HL-60/S4 treated with phorbol 12-myristate 13-acetate at 8.2 ng/mL for 4 days and 3 days (cell line): ENCODE results near the gene NDRG4.

ENCODE experiments used
- in situ Hi-C: fragments of 300-500 bp; cut with MboI; formaldehyde crosslinking; loops from 2 replicates; pipeline ENCODE4 v1.15.0; 2022; ENCODE audit warnings: low sequenced_read_pairs

Gene NDRG4, protein sequence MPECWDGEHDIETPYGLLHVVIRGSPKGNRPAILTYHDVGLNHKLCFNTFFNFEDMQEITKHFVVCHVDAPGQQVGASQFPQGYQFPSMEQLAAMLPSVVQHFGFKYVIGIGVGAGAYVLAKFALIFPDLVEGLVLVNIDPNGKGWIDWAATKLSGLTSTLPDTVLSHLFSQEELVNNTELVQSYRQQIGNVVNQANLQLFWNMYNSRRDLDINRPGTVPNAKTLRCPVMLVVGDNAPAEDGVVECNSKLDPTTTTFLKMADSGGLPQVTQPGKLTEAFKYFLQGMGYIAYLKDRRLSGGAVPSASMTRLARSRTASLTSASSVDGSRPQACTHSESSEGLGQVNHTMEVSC

DNA sequence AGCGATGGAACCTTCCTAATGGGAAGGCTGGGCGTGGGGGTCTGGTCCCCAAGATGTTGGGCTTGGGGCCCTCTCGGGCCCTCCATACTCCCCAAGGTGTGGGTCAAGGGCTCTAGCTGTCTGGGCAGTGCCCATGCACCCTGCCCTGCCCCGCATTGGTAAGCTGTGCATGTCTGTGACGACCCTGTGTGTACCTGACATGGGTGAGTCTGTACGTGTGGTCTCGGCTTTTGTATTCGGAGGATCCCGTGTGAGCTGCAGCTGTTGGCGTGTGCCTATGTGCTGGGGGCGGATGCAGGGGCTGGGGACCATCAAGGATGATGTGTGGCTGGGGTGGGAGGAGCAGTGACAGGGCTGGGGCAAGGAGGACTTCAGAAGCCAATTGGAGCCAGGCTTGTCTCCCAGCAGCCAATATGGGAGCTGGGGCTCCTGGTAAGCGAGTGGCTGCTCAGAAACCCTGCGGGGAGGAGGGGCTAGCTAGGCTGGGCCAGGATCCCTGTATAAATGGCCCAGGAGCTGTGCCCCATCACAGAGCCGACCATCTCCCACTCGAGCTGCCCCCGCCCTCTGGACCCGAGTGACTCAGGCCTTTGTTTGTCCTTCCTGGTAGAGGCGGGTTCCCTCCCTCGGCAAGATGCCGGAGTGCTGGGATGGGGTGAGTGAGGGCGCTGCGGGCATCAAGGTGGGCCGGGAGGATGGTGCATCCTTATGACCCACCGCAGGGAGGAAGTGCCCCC is at the start of gene NDRG4:
Gene NDRG4, plus strand, starts transcription at position 529 of the 737 bp plus-strand sequence. Its CDS starts 106 bp downstream, at position 635.
- in situ Hi-C loops: no loop called here

DNA sequence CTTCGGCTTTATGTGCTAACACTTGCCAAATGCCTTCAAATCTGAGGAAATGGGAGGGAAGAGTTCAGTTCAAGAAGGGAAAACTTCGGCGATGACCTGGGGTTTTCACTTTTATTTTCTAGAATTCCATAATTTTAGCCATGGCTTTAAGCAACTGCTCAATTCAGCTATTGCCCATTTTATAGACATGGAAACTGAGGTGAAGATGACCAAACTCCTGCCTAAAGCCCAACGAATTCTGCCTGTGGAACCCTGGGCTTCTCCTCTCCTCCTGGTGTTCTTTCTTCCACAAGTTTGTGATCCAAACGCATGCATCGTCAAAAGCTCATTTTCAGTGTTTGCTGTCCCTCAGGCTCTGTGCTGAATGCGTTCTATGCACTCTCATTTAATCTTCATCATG is 49.4 kb upstream of the NDRG4 start:
- in situ Hi-C loops: no loop called here

DNA sequence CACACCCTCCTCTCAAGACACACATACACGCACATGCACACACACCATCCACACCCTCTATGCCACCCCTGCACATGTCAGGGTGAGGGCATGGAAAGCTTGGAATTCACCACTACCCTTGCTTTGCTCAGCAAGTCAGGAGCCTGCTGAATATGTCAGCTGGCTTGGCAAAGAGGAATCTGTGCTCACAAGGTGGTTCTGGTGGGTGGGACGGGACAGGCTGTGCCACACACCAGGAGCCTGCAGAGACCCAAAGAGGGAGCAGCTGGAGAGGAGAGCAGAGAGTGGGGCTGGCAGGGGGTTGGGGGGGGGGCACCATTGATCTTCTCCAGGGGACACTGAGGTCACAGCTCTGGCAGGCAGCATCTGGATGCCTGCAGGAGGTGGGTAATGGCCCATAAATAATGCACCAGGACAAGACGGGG is 48.7 kb upstream of the NDRG4 start:
- in situ Hi-C loops: no loop called here

DNA sequence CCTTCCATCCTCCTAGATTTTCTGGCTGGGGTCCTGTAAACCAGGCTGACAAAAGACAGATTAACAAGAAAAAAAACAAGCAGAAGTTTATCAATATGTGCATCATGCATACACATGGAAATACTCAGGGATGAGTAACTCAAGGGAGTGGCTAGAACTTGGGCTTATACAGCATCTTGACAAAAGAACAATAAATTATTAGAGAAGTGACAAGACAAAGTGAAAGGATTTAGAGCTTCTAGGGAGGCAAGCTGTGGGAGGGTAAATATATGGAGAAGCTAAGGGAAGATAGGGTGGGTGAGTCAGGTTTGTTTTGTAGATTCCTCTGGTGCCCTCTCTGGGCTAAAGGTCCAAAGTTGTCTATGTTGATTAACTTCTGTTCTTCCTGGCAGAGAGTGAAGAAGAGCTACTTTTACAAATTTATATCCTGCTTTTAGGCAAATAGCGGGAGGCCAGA is 48.0 kb upstream of the NDRG4 start:
- in situ Hi-C loops: no loop called here

DNA sequence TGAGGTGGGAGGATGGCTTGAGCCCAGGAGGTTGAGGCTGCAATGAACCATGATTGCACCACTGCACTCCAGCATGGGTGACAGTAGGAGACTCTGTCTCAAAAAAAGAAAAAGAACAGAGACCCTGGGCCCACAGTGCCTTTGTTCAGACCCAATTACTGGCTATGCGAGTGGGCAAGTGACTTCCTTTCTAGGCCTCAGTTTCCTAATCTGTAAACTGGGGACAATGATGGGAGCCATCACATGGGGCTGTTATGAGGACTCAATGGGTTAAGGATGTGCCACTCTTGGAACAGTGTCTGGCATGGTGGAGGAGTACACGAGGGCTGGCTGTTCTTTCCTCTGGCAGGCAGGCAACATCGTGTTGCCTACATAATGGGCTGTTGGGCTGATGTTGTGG is 47.3 kb upstream of the NDRG4 start:
- in situ Hi-C loops: no loop called here

DNA sequence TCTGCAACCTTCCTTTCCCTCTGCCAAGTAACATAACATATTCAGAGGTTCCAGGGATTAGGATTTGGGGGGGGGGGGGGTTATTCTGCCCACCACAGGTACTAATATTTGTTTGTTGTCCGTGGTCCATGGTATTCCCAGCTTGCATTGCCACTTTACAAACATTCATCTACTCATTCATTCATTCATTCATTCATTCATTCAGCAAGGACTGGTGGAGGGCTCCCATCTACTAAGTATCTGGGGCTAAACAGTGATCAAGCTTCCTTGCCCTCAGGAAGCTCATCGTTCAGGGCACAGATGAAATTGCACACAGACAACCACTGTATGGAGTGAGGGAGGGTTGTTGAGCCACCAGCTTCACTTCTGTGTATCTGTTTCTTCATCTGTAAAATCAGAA is 45.8 kb upstream of the NDRG4 start:
- in situ Hi-C loops: no loop called here

DNA sequence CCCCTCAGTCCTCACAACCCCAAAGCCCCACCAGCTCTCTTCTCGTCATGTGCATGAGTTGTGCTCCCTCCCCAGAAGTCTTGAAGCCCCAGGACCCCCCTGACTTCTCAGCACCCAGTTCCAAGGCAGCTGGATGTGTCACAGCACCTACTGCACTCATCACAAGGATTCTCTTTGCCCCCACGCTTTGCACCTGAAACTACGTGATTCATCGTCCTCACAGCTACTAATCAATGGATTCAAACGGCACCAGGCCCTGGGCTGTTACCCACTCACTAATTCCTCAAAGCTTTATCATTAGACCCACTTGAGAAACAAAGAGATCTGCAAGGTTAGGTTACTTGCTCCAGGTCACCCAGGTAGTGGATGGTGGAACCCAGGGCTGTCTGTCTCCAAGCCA is 45.1 kb upstream of the NDRG4 start:
- in situ Hi-C loops: no loop called here

DNA sequence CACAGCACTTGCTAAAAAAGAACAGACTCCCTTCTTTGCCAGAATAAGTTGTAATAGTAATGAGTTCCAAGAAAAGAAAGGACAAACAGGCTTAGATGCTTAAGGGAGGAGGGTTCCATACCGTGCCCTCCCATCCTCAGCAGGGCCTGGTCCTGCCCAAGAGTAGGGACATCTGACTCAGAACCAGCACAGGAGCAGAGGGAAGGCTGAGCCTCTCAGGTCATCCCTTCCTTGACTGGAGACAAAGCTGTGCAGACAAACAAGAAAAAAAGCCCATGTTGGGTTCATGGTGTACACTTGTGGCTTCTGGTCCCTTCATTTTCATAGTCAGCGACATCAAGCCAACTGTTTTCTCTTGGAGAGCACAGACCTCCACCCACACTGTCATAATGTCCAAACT is 44.2 kb upstream of the NDRG4 start:
- in situ Hi-C loops: no loop called here

DNA sequence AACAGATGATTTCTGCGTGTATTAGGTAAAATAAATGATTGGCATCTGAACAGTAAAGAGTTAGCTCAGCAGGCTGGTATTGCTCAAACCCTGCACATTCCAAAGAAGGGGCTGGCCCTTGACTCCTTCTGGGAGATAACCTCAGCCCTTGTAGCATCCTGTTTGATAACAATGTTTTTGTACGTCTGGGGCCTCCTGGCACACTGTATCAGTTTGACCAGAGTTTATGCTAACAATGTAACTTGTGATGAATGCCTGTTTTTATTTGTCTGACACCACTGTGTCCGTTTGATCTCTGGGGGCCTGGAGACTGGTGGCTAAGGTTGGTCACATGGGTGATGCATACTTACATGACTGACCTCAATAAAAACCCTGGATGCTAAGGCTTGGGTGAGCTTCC is 43.8 kb upstream of the NDRG4 start:
- in situ Hi-C loops: no loop called here

DNA sequence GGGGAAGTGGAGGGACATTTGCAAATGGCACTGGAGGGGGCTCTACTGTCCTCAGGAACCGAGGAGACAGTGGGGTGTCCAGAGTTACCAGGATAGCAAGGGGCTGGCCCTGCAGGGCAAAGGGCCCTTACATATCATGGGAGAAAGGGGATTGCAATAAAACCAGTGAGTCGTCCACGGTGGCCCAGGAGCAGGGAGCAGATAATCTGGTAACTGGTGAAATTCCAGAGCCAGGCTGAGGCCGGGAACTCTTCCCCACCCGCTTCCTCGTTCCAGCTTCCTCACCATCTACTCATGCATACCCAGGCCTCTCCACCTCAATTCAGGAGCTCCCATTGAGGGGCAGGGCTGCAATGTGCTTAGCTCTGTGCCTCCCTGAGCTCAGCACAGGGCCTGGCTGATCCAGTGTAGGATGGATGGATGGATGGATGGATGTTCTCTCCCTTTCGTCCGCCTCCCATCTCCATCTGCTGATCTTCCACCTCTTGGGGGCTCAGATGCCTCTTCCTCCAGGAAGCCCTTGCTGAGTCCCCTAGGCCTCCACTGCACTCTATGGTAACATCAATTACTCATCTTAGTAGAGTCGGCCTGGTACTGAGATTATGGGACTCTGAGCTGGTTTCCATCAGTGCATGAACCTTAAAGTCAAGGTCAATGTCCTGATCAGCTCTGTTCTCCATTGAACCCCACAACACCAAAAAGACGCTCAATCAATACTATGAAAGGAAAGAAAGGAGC is 41.2 kb upstream of the NDRG4 start:
- in situ Hi-C loops: no loop called here

DNA sequence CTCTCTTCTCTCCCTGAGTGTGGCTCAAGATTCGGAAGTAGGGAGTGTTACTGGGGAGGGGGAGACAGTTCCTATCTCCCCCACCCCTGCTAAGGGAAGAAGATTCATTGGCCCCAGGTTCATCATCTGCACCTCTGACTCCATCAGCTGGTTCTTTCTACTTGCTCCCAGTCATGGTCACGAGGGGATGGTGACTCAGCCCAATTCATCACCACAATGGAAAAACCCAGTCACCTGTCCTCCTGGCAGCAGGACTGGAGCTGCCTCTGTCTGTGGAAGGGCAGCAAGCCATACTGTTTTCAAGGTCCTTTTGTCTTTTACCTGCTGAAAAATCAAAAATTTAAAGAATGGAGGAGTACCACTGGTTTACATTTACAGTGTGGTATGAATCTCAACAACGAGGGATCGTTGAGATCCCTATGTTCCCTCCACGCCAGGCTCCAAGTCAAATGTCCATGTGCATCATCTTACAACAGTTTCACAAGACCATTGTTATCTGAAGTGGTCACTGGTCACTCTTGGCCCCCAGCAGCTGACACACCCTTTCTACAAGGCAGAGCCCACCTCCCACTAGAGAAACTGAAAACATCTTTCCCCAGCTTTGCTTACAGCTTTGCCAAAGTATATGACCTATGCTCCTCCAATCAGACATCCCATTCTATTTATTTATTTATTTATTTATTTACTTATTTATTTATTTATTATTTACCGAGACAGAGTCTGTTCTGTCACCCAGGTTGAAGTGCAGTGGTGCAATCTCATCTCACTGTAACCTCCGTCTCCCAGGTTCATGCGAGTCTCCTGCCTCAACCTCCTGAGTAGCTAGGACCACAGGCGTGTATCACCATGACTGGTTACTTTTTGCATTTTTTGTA is 40.4 kb upstream of the NDRG4 start:
- in situ Hi-C loops: no loop called here

DNA sequence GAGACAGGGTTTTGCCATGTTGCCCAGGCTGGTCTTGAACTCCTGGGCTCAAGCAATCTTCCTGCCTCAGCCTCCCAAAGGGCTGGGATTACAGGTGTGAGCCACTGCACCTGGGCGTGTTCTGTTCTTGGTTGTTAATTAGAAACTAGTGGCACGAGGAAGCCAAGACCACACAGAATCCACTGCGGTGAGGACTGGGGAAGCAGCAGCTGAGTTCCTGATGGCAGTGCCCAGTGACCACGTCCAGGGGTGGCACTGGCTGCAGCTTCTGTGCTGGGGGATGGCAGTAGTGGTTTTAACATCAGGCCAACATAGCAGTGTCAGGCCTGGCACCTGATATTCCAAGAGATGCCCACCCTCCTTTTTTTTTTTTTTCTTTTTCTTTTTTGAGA is 39.7 kb upstream of the NDRG4 start:
- in situ Hi-C loops: no loop called here

DNA sequence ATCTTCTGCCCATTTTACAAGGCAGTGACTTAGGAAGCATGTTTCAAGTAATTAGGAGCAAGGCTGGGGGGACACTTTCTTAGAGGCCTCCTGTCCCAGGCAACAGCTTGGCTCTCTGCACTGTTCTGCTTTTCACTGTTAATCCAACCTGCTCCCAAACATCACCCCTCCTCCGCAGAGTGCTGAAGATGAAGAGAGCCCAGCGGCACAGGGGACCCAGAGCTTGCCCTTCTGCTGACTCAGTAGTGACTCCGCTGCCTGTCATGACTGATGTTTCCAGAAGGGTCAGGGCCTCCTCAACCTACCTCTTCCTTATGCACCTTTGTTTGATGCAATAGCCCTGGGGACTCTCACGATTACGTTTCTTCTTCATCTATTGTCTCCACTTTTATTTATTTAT is 38.9 kb upstream of the NDRG4 start:
- in situ Hi-C loops: no loop called here

DNA sequence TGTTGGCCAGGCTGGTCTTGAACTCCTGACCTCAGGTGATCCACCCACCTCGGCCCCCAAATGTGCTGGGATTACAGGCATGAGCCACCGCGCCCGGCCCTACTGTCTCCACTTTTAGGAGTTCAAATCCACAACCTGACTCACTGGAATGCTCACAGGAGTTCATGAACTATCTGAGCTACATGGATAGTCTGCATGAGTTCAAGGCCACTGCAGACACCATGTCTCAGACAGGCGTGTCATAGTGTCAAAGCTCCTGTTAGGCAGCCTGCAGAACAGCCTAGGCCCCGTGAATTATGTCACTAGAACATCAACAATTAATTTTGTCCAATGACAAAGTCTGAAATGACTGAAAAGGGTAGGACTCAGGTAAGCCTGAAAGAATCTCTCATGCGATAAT is 38.3 kb upstream of the NDRG4 start:
- in situ Hi-C loops: no loop called here

DNA sequence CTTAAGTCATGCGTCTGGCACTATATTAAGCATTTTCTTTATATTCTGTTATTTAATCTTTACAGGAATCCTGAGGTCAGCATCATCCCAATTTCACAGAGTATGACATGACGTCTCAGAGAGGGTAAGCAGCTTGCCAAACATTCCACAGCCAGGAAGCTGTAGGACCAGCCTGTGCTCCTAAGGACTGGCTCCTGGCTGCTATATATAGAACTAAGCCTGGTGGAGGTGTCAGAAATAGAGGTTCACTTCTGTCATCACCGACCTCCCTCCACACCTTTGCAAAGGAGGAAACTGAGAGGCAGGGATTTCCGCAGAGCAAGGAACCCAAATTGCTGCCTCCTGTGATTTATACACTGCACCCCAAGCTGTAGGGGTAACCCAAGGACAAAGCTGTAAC is 37.9 kb upstream of the NDRG4 start:
- in situ Hi-C loops: no loop called here

DNA sequence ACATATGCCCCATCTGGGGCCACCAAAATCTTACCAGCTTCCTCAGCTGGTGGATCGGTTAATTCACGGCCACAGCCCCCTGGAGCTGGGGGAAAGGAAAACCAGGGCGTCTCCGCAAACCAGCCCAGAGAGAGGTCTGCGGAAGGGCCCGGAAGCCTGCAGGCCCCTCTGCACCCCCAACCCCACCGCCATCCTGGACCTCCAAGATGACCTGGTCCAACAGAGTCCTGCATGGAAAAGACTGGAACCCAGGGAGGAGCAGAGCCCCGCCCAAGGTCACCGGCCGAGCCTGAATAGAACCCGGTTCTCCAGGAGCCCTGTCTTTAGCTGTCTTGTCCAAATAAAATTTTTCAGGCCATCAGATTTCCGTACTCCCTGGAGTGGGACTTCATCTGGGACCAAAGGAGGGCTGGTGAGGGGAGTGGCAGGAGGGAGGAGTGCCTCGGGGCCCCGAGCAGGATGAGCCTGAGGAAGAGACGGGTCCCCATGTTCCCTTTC is 37.4 kb upstream of the NDRG4 start:
- in situ Hi-C loops: no loop called here

DNA sequence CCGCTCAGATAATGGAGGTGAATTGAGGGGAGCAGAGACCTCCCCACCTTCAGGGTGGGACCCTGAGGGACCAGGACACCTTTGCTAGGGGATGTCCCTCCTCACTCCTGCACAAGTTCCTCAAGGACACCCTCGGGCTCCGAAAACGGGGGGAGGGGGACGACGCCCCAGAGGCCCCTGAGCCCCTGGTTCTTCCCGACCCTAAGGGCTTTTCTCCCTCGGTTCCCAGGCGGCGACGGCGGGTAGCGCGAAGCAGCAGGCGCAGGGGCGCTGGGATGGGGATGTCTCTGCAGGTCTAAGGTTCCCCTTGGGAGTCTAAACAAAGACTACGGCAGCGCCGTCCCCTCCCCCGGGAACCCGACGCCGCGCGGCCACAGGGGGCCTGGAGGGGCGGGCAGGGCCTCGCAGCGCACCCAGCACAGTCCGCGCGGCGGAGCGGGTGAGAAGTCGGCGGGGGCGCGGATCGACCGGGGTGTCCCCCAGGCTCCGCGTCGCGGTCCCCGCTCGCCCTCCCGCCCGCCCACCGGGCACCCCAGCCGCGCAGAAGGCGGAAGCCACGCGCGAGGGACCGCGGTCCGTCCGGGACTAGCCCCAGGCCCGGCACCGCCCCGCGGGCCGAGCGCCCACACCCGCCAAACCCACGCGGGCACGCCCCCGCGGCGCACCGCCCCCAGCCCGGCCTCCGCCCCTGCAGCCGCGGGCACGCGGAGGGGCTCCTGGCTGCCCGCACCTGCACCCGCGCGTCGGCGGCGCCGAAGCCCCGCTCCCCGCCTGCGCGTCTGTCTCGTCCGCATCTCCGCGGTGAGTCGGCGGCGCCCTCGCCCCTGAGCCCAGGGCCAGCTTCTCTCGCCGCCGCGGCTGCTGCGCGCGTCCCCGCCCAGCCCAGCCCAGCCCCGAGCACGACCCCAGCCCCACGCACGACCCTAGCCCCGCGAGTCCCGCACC is 36.7 kb upstream of the NDRG4 start:
- in situ Hi-C loops: no loop called here

DNA sequence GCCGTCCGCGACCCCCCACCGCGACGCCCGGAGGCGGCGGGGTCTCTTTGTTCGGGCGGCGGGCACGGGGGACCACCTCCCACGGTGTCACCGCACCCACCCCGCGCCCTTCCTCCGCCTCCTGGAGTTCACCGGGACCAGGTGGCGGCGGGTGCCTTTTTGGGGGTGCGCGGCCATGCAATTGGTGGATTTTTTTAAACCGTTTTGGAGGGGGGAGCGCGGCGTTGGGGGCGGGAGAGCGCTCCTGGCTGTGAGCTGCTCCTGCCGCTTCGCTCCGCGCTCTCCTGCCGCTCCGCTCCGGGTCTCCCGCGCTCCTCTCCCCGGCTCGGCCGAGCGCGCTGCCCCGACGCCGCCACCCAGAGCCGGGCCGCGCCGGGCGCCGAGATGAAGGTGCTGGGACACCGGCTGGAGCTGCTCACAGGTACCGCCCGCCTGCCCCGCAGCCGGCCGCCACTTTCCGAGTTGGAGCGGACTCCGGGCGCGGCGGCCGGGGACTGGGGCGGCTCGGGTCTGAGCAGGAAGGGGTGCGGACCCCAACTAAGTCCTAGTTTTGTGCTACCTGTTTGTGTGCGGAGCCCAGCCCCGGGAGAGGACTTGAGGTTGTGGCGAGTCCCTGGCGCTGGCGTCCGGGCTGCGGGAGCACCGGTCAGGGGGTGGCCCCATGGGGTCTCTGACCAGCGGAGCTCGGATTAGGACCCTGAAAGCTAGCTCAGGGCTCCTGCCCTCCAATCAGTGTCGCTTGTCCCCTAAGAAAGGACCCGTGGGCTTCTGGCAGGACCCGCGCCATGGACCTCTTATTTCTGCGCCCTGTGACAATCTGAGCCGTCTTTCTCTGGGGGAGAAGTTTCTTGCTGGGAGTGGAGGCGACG is 35.7 kb upstream of the NDRG4 start:
- in situ Hi-C loops: no loop called here
